Prostate gland (tissue), 2 donors: ENCODE data around the gene PTGES2. TPM values are rescaled to one million over a fixed set of nuclear protein-coding genes. Genes with fewer than 3 reads are reported as not detected.
A peak's percentile ranks its signal among the peaks of the same experiment; 100 is the strongest.

ENCODE experiments used
- DNase-seq: peaks from one replicate; pipeline ENCODE4 v3.0.0-alpha.2; 2019; ENCODE audit warnings: low spot score
- H3K27ac ChIP-seq, 2 donors: fragments of 200-600 bp; sonication (generic); 2 replicates each; pipeline ENCODE4 v1.5.1; 2017 to 2019
- H3K27me3 ChIP-seq: fragments of 200-600 bp; sonication (generic); replicated peaks from 2 replicates; pipeline ENCODE4 v1.5.1; 2019; ENCODE audit not compliant: insufficient read depth
- H3K36me3 ChIP-seq, 2 donors: fragments of 200-600 bp; sonication (generic); 1 replicate in 1 of 2; 2 replicates in 1 of 2; pipeline versions ENCODE4 v1.5.1 to v1.8.1; 2017 to 2019
- H3K4me1 ChIP-seq: fragments of 200-600 bp; sonication (generic); replicated peaks from 2 replicates; pipeline ENCODE4 v1.5.1; 2019
- H3K4me3 ChIP-seq, 2 donors: fragments of 200-600 bp; sonication (generic); 2 replicates each; pipeline ENCODE4 v1.5.1; 2017 to 2019
- H3K9me3 ChIP-seq: fragments of 200-600 bp; sonication (generic); 2 replicates; pipeline ENCODE4 v1.5.1; 2017
- POLR2A ChIP-seq: fragments of 450-650 bp; IDR thresholded peaks from one replicate; pipeline ENCODE4 v1.6.1; 2016; ENCODE audit warnings: antibody characterized with exemption, mild to moderate bottlenecking
- POLR2AphosphoS5 ChIP-seq: sonication (generic); formaldehyde crosslinking; IDR thresholded peaks from one replicate; pipeline ENCODE4 v1.6.1; 2017; ENCODE audit warnings: antibody characterized with exemption
- WGBS: methylation state at CpG from one replicate; pipeline ENCODE4 v1.1.5; 2018; 5-methylcytosine and 5-hydroxymethylcytosine counted together
- intact Hi-C: fragments of 100-400 bp; cut with DNase I; formaldehyde crosslinking; loops from one replicate; pipeline ENCODE4 v1.14.2; 2022
- total RNA-seq, 2 donors: library from RNA; depleted of rRNA; stranded (reverse); fragments of >200 nt; gene quantifications; one replicate each; pipeline ENCODE4 v1.1.0, GENCODE V29; 2016
- TF ChIP-seq, protein P1 (sequence below), 4 experiments: fragments of 200-600 bp in 2 of 4; fragments of 450-650 bp in 2 of 4; sonication (generic) in 2 of 4; IDR thresholded peaks; 1 replicate in 3 of 4; 2 replicates in 1 of 4; pipeline ENCODE4 v1.5.1; 2016 to 2019; ENCODE audit warnings: antibody characterized with exemption in 4 of 4, mild to moderate bottlenecking in 2 of 4, moderate library complexity in 2 of 4

PTGES2 gene
- total RNA-seq, 2 donors from 2014 or later = 89.4 to 96.1 TPM

DNA sequence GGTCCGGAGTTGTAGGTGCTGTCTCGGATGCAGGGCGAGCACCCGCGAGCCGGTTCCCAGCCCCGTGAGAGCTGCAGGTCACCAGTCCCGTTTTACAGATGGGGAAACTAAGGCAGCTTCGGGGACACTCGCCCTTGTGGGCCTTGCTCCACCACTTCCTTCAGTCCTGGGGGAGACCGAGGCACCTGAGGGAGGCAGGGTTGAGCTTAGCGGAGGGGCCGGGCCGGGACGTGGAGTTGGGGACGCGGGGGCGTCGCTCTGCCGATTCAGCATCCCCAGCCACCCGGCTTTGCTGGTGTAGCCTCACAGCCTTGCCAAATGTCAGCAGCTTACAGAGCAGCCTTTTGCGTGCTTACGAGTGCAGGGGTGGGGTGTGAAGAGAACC lies 33.1 kb upstream of the PTGES2 start:
- H3K27me3 ChIP-seq = no peaks in the 10 kb centered on the region
- no peaks in the 10 kb centered on the region for H3K9me3 ChIP-seq
- WGBS = 1% methylated on average over 18 of the region's 23 CpGs
- no peak for DNase-seq
- intact Hi-C loops = no loop called here
- peak overlapping the region; percentile 54 to 68 for H3K4me3 ChIP-seq
- peak overlapping the region; percentile 47 to 54 for H3K27ac ChIP-seq
- peaks cover 0 to 6% of the 10 kb centered on the region in 2 donors for H3K36me3 ChIP-seq
- TF ChIP-seq POLR2A = no peak
- H3K4me1 ChIP-seq = no peaks in the 10 kb centered on the region

DNA sequence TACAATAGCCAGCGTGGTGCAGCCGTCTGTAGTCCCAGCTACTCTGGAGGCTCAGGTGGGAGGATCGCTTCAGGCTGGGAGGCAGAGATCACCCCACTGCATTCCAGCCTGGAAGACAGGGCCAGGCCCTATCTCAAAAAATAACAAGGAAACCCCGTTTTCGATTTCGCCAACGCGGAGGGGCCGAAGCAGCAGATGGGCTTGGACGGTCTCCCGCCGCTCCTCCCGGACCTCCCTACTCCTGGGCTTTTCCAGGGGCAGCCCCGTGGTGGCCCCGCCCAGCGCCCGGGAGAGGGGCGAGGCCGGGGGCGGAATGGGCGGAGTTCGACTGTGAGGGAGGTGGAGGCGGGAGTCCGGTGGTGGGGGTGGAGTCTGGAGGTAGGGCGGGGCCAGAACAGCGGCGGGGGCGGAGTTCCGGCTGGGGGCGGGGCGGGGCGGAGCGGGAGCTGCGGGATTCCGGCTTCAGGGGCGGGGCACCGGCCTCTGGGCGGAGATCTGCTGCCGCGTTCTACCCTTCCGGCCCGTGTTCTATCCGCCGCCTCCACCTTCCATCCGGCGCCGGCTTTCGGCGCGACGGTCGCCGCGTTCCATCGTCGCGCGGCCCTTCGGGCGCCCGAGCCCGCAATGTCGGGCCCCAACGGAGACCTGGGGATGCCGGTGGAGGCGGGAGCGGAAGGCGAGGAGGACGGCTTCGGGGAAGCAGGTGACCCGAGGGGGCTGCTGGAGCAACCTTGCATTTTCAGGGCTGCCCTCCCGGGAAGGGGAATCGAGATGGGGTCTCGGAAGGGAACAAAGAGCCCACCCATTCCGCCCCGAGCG lies 32.5 kb upstream of the PTGES2 start, which contains the start of gene BBLN:
TSS of gene BBLN (plus strand) at position 482 of the 819 bp plus-strand sequence. CDS start at position 625, 143 bp downstream.
- TF ChIP-seq POLR2A (peak; percentile 67), POLR2AphosphoS5 (peak; percentile 82)
- TF ChIP-seq, protein P1, sequence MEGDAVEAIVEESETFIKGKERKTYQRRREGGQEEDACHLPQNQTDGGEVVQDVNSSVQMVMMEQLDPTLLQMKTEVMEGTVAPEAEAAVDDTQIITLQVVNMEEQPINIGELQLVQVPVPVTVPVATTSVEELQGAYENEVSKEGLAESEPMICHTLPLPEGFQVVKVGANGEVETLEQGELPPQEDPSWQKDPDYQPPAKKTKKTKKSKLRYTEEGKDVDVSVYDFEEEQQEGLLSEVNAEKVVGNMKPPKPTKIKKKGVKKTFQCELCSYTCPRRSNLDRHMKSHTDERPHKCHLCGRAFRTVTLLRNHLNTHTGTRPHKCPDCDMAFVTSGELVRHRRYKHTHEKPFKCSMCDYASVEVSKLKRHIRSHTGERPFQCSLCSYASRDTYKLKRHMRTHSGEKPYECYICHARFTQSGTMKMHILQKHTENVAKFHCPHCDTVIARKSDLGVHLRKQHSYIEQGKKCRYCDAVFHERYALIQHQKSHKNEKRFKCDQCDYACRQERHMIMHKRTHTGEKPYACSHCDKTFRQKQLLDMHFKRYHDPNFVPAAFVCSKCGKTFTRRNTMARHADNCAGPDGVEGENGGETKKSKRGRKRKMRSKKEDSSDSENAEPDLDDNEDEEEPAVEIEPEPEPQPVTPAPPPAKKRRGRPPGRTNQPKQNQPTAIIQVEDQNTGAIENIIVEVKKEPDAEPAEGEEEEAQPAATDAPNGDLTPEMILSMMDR (IDR thresholded peaks at IDR 0.05) = no peak
- H3K4me3 ChIP-seq = peak within 1 kb of the TSS; percentile 54 to 68
- under 1% methylated on average over 64 of the region's 77 CpGs for WGBS
- intact Hi-C loops = no loop called here
- H3K4me1 ChIP-seq = no peaks in the 10 kb centered on the region
- no peaks in the 10 kb centered on the region for H3K27me3 ChIP-seq
- DNase-seq = peak; percentile 95
- H3K9me3 ChIP-seq = no peaks in the 10 kb centered on the region
- H3K36me3 ChIP-seq = peaks cover 0 to 6% of the 10 kb centered on the region in 2 donors
- H3K27ac ChIP-seq = peak within 1 kb of the TSS; percentile 73

DNA sequence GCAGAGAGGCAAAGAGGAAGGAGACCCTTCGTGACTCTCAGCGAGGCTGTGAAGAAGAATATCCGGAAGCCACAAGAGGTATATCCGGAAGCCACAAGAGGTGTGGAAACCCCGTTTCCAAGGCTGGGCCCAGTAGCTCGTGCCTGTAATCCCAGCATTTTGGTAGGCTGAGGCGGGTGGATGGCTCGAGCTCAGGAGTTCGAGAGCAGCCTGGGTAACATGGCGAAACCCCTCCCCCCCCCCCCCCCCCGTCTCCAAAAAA lies 31.9 kb upstream of the PTGES2 start:
- intact Hi-C loops = no loop called here
- no peak for TF ChIP-seq POLR2AphosphoS5
- TF ChIP-seq POLR2A = no peak
- TF ChIP-seq, protein P1 (IDR thresholded peaks at IDR 0.05) = no peak
- Histone ChIP-seq H3K4me1 (no peaks in the 10 kb centered on the region), H3K27me3 (no peaks in the 10 kb centered on the region), H3K36me3 (peaks cover 0 to 6% of the 10 kb centered on the region in 2 donors), H3K4me3 (peak overlapping the region; percentile 54 to 68), H3K9me3 (no peaks in the 10 kb centered on the region), H3K27ac (peak overlapping the region; percentile 73)
- WGBS = 39% methylated on average over 11 of the region's 11 CpGs
- DNase-seq = no peak

DNA sequence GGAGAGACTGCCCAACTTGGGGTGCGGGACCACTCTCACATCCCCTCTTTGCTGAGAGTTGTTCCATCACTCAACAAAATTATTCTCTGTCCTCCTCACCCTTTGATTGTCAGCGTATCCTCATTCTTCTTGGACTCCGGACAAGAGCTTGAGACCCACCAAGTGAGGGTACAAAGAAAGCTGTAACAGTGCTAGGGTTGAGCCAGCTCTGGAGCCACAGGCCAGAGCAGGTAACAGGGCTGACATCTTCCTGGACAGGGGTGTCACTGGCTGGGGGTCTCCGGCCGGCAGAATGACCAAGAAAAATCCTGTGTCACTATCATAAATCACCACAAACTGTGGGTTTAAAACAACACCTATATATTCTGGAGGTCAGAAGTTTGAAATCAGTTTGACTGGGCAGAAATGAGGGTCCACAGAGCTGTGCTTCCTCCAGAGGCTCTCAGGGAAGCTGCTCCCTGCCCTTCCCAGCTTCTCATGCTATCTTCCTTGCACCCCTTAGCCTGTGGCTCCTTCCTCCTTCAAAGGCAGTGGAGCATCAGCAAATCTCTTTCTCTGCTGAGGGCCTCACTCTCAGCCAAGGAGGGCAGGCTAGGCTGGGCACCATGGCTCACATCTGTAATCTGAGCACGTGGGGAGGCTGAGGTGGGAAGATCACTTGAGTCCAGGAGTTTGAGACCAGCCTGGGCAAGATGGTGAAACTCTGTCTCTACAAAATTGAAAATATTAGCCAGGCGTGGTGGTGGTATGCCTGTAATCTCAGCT lies 28.4 kb upstream of the PTGES2 start:
- no peaks in the 10 kb centered on the region for H3K36me3 ChIP-seq
- no peak overlapping the region for H3K27ac ChIP-seq
- intact Hi-C loops = no loop called here
- no peaks in the 10 kb centered on the region for H3K27me3 ChIP-seq
- 87% methylated on average over 7 of the region's 7 CpGs for WGBS
- no peak overlapping the region for H3K4me3 ChIP-seq
- H3K9me3 ChIP-seq = no peaks in the 10 kb centered on the region
- no peaks in the 10 kb centered on the region for H3K4me1 ChIP-seq
- TF ChIP-seq, protein P1 (IDR thresholded peaks at IDR 0.05) = no peak
- no peak for TF ChIP-seq POLR2AphosphoS5
- no peak for TF ChIP-seq POLR2A
- DNase-seq = no peak

DNA sequence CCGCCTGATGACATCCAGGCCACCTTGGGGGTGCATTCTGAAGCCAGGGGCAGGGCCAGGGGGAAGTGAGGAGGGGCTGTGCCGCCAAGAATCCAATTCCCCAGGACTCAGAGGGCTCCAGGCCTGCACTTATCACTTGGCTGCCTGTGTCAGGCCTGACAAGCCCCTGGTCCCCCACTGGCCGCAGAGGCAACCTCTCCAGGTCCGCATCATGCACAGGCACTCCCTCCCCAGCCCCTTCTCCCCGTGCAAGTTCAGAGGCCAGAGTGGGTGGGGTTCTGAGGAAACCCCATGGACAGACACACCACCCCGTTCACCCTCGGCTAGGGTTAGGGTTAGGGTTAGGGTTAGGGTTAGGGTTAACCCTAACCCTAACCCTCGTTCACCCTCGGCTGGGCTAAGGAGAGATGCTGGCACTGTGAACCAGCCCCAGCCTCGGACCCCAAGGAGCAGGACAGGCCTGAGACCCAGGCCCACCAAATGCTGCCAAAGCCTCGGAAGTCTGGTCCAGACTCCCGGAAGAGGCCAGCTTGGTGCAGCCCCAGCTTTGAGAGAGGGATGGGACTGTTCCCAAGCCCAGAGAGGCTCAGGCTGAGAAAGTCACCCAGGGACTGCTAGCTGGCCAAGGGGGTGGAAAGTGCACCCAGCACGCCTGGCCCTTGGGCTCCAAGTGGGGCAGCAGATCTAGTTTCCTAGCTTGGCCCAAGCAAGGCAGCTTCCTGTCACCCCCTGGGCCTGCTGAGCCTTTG lies 26.6 kb upstream of the PTGES2 start:
- Histone ChIP-seq H3K4me1 (no peaks in the 10 kb centered on the region), H3K27ac (no peak overlapping the region), H3K4me3 (no peak overlapping the region), H3K27me3 (no peaks in the 10 kb centered on the region), H3K9me3 (no peaks in the 10 kb centered on the region), H3K36me3 (no peaks in the 10 kb centered on the region)
- no peak for TF ChIP-seq POLR2A
- no peak for TF ChIP-seq POLR2AphosphoS5
- TF ChIP-seq, protein P1 (IDR thresholded peaks at IDR 0.05) = no peak
- intact Hi-C loops = no loop called here
- no peak for DNase-seq
- WGBS = 89% methylated on average over 13 of the region's 13 CpGs
